ENCODE data around the gene VPS33A.
A peak's percentile ranks its signal among the peaks of the same experiment; 100 is the strongest.

Gene VPS33A

GRCh38 chr12:122235741-122236140 is 30.6 kb downstream of the VPS33A start:
- Histone ChIP-seq H3K9me3 (ENCODE audit: control insufficient read depth in 5 of 5, low read length in 5 of 5) (no peaks in the 10 kb centered on the region), H3K4me1 (ENCODE audit: control insufficient read depth in 5 of 5, insufficient read depth in 5 of 5, low read length in 5 of 5) (no peaks in the 10 kb centered on the region), H3K9ac (ENCODE audit: low read length in 5 of 5) (no peak overlapping the region), H3K27me3 (ENCODE audit: control insufficient read depth in 5 of 5, insufficient read depth in 4 of 5, low read length in 5 of 5) (no peaks in the 10 kb centered on the region), H3K4me3 (ENCODE audit: low read depth in 1 of 5, low read length in 5 of 5) (no peak overlapping the region), H3K36me3 (ENCODE audit: control insufficient read depth in 5 of 5, insufficient read depth in 5 of 5, low read length in 5 of 5) (peaks cover 21 to 74% (median 61%) of the 10 kb centered on the region in 5 donors), H3K27ac (ENCODE audit: low read depth, low read length) (no peak overlapping the region)

- Histone ChIP-seq H3K9me3 (ENCODE audit: control insufficient read depth in 5 of 5, low read length in 5 of 5) (no peaks in the 10 kb centered on the region), H3K4me1 (ENCODE audit: control insufficient read depth in 5 of 5, insufficient read depth in 5 of 5, low read length in 5 of 5) (no peaks in the 10 kb centered on the region), H3K36me3 (ENCODE audit: control insufficient read depth in 5 of 5, insufficient read depth in 5 of 5, low read length in 5 of 5) (peaks cover 21 to 69% (median 57%) of the 10 kb centered on the region in 5 donors), H3K27me3 (ENCODE audit: control insufficient read depth in 5 of 5, insufficient read depth in 4 of 5, low read length in 5 of 5) (no peaks in the 10 kb centered on the region), H3K27ac (ENCODE audit: low read depth, low read length) (no peak overlapping the region), H3K4me3 (ENCODE audit: low read depth in 1 of 5, low read length in 5 of 5) (no peak overlapping the region), H3K9ac (ENCODE audit: low read length in 5 of 5) (no peak overlapping the region)
Observed at GRCh38 chr12:122232691-122233090, 33.6 kb downstream of the VPS33A start.

GRCh38 chr12:122230798-122231197 is 35.5 kb downstream of the VPS33A start:
- Histone ChIP-seq H3K9me3 (ENCODE audit: control insufficient read depth in 5 of 5, low read length in 5 of 5) (no peaks in the 10 kb centered on the region), H3K36me3 (ENCODE audit: control insufficient read depth in 5 of 5, insufficient read depth in 5 of 5, low read length in 5 of 5) (peaks cover 21 to 63% (median 50%) of the 10 kb centered on the region in 5 donors), H3K27me3 (ENCODE audit: control insufficient read depth in 5 of 5, insufficient read depth in 4 of 5, low read length in 5 of 5) (no peaks in the 10 kb centered on the region), H3K4me3 (ENCODE audit: low read depth in 1 of 5, low read length in 5 of 5) (no peak overlapping the region), H3K27ac (ENCODE audit: low read depth, low read length) (no peak overlapping the region), H3K9ac (ENCODE audit: low read length in 5 of 5) (no peak overlapping the region), H3K4me1 (ENCODE audit: control insufficient read depth in 5 of 5, insufficient read depth in 5 of 5, low read length in 5 of 5) (peaks cover 2 to 9% (median 7%) of the 10 kb centered on the region in 5 donors)

GRCh38 chr12:122228092-122228491 is 38.2 kb downstream of the VPS33A start:
- H3K27ac ChIP-seq (ENCODE audit: low read depth, low read length) = no peak overlapping the region
- no peak overlapping the region for H3K9ac ChIP-seq (ENCODE audit: low read length in 5 of 5)
- peaks cover 2 to 23% (median 19%) of the 10 kb centered on the region in 5 donors for H3K4me1 ChIP-seq (ENCODE audit: control insufficient read depth in 5 of 5, insufficient read depth in 5 of 5, low read length in 5 of 5)
- H3K4me3 ChIP-seq (ENCODE audit: low read depth in 1 of 5, low read length in 5 of 5) = no peak overlapping the region
- no peaks in the 10 kb centered on the region for H3K27me3 ChIP-seq (ENCODE audit: control insufficient read depth in 5 of 5, insufficient read depth in 4 of 5, low read length in 5 of 5)
- H3K36me3 ChIP-seq (ENCODE audit: control insufficient read depth in 5 of 5, insufficient read depth in 5 of 5, low read length in 5 of 5) = peaks cover 15 to 48% (median 28%) of the 10 kb centered on the region in 5 donors
- H3K9me3 ChIP-seq (ENCODE audit: control insufficient read depth in 5 of 5, low read length in 5 of 5) = no peaks in the 10 kb centered on the region

- Histone ChIP-seq H3K4me1 (ENCODE audit: control insufficient read depth in 5 of 5, insufficient read depth in 5 of 5, low read length in 5 of 5) (peaks cover 2 to 23% (median 19%) of the 10 kb centered on the region in 5 donors), H3K27ac (ENCODE audit: low read depth, low read length) (no peak overlapping the region), H3K9ac (ENCODE audit: low read length in 5 of 5) (no peak overlapping the region), H3K27me3 (ENCODE audit: control insufficient read depth in 5 of 5, insufficient read depth in 4 of 5, low read length in 5 of 5) (no peaks in the 10 kb centered on the region), H3K9me3 (ENCODE audit: control insufficient read depth in 5 of 5, low read length in 5 of 5) (no peaks in the 10 kb centered on the region), H3K4me3 (ENCODE audit: low read depth in 1 of 5, low read length in 5 of 5) (no peak overlapping the region), H3K36me3 (ENCODE audit: control insufficient read depth in 5 of 5, insufficient read depth in 5 of 5, low read length in 5 of 5) (peaks cover 15 to 46% (median 27%) of the 10 kb centered on the region in 5 donors)
Observed at GRCh38 chr12:122227341-122227740, 39.0 kb downstream of the VPS33A start.

- H3K27ac ChIP-seq (ENCODE audit: low read depth, low read length) = no peak overlapping the region
- H3K27me3 ChIP-seq (ENCODE audit: control insufficient read depth in 5 of 5, insufficient read depth in 4 of 5, low read length in 5 of 5) = no peaks in the 10 kb centered on the region
- H3K4me3 ChIP-seq (ENCODE audit: low read depth in 1 of 5, low read length in 5 of 5) = peak overlapping the region; percentile 52 to 72 (median 65)
- peaks cover 2 to 23% (median 19%) of the 10 kb centered on the region in 5 donors for H3K4me1 ChIP-seq (ENCODE audit: control insufficient read depth in 5 of 5, insufficient read depth in 5 of 5, low read length in 5 of 5)
- H3K36me3 ChIP-seq (ENCODE audit: control insufficient read depth in 5 of 5, insufficient read depth in 5 of 5, low read length in 5 of 5) = peaks cover 17 to 42% (median 23%) of the 10 kb centered on the region in 5 donors
- H3K9ac ChIP-seq (ENCODE audit: low read length in 5 of 5) = no peak overlapping the region
- no peaks in the 10 kb centered on the region for H3K9me3 ChIP-seq (ENCODE audit: control insufficient read depth in 5 of 5, low read length in 5 of 5)
Observed at GRCh38 chr12:122226366-122227125, 39.7 kb downstream of the VPS33A start.

GRCh38 chr12:122225683-122226365 is 40.5 kb downstream of the VPS33A start, which contains the start of gene DIABLO:
DIABLO (minus strand) TSS chr12:122226052; CDS start chr12:122226014, 38 bp downstream.
- H3K4me3 ChIP-seq (ENCODE audit: low read depth in 1 of 5, low read length in 5 of 5) = peak within 1 kb of the TSS; percentile 63 to 99 (median 88)
- no peaks in the 10 kb centered on the region for H3K9me3 ChIP-seq (ENCODE audit: control insufficient read depth in 5 of 5, low read length in 5 of 5)
- H3K36me3 ChIP-seq (ENCODE audit: control insufficient read depth in 5 of 5, insufficient read depth in 5 of 5, low read length in 5 of 5) = peaks cover 18 to 42% (median 20%) of the 10 kb centered on the region in 5 donors
- peak within 1 kb of the TSS; percentile 82 for H3K27ac ChIP-seq (ENCODE audit: low read depth, low read length)
- H3K27me3 ChIP-seq (ENCODE audit: control insufficient read depth in 5 of 5, insufficient read depth in 4 of 5, low read length in 5 of 5) = no peaks in the 10 kb centered on the region
- H3K4me1 ChIP-seq (ENCODE audit: control insufficient read depth in 5 of 5, insufficient read depth in 5 of 5, low read length in 5 of 5) = peaks cover 2 to 23% (median 19%) of the 10 kb centered on the region in 5 donors
- H3K9ac ChIP-seq (ENCODE audit: low read length in 5 of 5) = peak within 1 kb of the TSS; percentile 68 to 92 (median 90)

GRCh38 chr12:122216445-122216844 is 49.8 kb downstream of the VPS33A start:
- Histone ChIP-seq H3K27me3 (ENCODE audit: control insufficient read depth in 5 of 5, insufficient read depth in 4 of 5, low read length in 5 of 5) (no peaks in the 10 kb centered on the region), H3K4me1 (ENCODE audit: control insufficient read depth in 5 of 5, insufficient read depth in 5 of 5, low read length in 5 of 5) (no peaks in the 10 kb centered on the region), H3K27ac (ENCODE audit: low read depth, low read length) (no peak overlapping the region), H3K9ac (ENCODE audit: low read length in 5 of 5) (no peak overlapping the region), H3K4me3 (ENCODE audit: low read depth in 1 of 5, low read length in 5 of 5) (no peak overlapping the region), H3K36me3 (ENCODE audit: control insufficient read depth in 5 of 5, insufficient read depth in 5 of 5, low read length in 5 of 5) (peaks cover 31 to 88% (median 70%) of the 10 kb centered on the region in 5 donors), H3K9me3 (ENCODE audit: control insufficient read depth in 5 of 5, low read length in 5 of 5) (no peaks in the 10 kb centered on the region)

GRCh38 chr12:122215771-122216170 is 50.5 kb downstream of the VPS33A start:
- Histone ChIP-seq H3K9me3 (ENCODE audit: control insufficient read depth in 5 of 5, low read length in 5 of 5) (no peaks in the 10 kb centered on the region), H3K27ac (ENCODE audit: low read depth, low read length) (no peak overlapping the region), H3K9ac (ENCODE audit: low read length in 5 of 5) (no peak overlapping the region), H3K4me1 (ENCODE audit: control insufficient read depth in 5 of 5, insufficient read depth in 5 of 5, low read length in 5 of 5) (no peaks in the 10 kb centered on the region), H3K27me3 (ENCODE audit: control insufficient read depth in 5 of 5, insufficient read depth in 4 of 5, low read length in 5 of 5) (no peaks in the 10 kb centered on the region), H3K36me3 (ENCODE audit: control insufficient read depth in 5 of 5, insufficient read depth in 5 of 5, low read length in 5 of 5) (peaks cover 26 to 86% (median 70%) of the 10 kb centered on the region in 5 donors), H3K4me3 (ENCODE audit: low read depth in 1 of 5, low read length in 5 of 5) (no peak overlapping the region)

Data from subcutaneous abdominal adipose tissue (tissue), 5 donors.